ENCODE measurements around the gene GRM5.
"Not testable (repeated sequence)": the region's sequence is repeated elsewhere in the genome, so short reads cannot be mapped to it uniquely, and the experiment has no call there.

DNA sequence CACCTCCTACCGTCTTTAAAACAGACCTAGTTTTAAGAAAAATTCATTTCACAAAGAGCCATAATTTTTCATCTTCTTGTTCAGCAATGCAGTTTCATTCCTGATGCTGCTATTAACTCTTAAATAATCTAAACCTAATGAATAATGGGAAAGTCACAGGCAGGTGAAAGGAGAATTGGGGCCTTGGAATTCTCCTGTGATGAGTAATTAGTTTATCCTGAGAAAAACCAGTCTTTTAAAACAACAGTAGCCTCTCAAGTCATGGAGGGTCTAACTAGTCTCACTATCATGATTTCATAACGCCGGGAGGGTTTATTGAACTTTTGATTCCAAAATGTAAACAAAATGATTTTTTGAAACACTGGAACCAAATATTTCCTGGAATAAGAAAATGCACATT lies 86.8 kb downstream of the GRM5 start:
- TF ChIP-seq, protein P1, sequence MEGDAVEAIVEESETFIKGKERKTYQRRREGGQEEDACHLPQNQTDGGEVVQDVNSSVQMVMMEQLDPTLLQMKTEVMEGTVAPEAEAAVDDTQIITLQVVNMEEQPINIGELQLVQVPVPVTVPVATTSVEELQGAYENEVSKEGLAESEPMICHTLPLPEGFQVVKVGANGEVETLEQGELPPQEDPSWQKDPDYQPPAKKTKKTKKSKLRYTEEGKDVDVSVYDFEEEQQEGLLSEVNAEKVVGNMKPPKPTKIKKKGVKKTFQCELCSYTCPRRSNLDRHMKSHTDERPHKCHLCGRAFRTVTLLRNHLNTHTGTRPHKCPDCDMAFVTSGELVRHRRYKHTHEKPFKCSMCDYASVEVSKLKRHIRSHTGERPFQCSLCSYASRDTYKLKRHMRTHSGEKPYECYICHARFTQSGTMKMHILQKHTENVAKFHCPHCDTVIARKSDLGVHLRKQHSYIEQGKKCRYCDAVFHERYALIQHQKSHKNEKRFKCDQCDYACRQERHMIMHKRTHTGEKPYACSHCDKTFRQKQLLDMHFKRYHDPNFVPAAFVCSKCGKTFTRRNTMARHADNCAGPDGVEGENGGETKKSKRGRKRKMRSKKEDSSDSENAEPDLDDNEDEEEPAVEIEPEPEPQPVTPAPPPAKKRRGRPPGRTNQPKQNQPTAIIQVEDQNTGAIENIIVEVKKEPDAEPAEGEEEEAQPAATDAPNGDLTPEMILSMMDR (IDR thresholded peaks at IDR 0.05) = not testable (repeated sequence)
- TF ChIP-seq EZH2 (IDR thresholded peaks at IDR 0.05; ENCODE audit: borderline replicate concordance, insufficient read depth, low read depth, low read length, poor library complexity, severe bottlenecking) = not testable (repeated sequence)
